GM19452 (cell line): ENCODE measurements around the gene SPDYE18.
"Not testable (repeated sequence)": the region's sequence is repeated elsewhere in the genome, so short reads cannot be mapped to it uniquely, and the experiment has no call there.

Source experiments
- ATAC-seq: cut with Tn5 transposase; IDR thresholded peaks from one replicate; pipeline ENCODE4 v1.9.1; 2021; ENCODE audit not compliant: unreplicated experiment

Gene SPDYE18

GRCh38 chr7:77006127-77007110 is 55.9 kb downstream of the SPDYE18 start:
- ATAC-seq, result not testable (repeated sequence)

DNA sequence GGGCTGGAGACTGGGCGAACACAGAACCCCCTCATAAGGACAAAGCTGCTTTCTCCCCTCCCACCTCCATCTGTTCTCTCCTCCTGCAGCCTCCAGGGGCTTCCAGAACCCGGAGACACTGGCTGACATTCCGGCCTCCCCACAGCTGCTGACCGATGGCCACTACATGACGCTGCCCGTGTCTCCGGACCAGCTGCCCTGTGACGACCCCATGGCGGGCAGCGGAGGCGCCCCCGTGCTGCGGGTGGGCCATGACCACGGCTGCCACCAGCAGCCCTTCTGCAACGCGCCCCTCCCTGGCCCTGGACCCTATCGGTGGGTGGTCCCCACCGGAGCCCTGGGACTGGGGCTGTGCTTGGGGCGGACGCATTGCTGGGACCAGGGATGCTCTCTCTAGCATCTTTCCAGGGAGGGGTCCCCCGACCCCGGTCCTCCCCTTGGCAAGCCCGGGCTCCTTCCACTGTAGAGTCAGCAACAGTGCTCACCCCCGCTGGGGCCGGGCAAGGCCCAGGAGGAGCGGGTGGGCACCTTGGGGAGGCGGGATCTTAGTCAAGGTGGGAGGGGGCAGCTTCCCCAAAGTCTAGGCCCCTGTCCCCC is 56.8 kb downstream of the SPDYE18 start:
- ATAC-seq, result not testable (repeated sequence)

GRCh38 chr7:77004151-77004550 is 58.2 kb downstream of the SPDYE18 start:
- not testable (repeated sequence) for ATAC-seq

- ATAC-seq, result not testable (repeated sequence)
These were observed 59.1 kb downstream of the SPDYE18 start for GRCh38 chr7:77003241-77003640.

DNA sequence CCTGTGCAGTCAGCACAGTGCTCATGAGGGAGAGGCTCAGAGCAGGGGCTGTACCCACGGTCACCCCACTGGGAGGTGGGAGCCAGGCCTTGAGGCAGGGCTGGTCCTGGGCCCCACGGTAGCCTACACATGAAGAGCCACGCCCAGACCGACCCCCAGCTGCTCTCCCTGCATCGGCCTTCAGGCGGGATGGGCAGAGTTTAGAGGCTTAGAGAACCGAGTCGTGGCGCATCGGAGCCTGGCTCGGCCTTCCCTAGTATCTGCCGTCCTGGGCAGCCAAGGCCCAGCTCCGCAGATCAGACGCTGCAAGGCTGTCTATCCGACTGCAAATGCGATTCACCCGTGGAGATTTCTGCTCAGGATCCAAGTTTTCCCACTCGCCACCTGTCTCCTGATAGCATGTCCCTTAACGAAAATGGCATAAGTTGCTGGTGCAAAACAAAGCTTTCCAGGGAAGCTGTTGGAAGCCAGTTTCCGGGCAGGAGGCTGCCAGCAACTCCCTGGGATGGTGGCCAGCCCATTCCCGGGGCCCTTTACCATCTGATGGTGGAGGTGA is 59.6 kb downstream of the SPDYE18 start:
- ATAC-seq, result not testable (repeated sequence)

GRCh38 chr7:77002104-77002503 is 60.3 kb downstream of the SPDYE18 start:
- not testable (repeated sequence) for ATAC-seq
